Fibroblast of pulmonary artery (primary cell): ENCODE results near the gene PPM1J.
"Not testable (repeated sequence)": the region's sequence is repeated elsewhere in the genome, so short reads cannot be mapped to it uniquely, and the experiment has no call there.

Source experiments
- DNase-seq: peaks from one replicate; pipeline ENCODE4 v3.0.0-alpha.2; 2010; ENCODE audit warnings: low read depth
- H3K4me3 ChIP-seq: replicated peaks from 2 replicates; pipeline ENCODE4 v1.5.1; 2011; ENCODE audit warnings: low read depth, mild to moderate bottlenecking, control low read depth, low read length, moderate library complexity
- CTCF ChIP-seq: IDR thresholded peaks from 2 replicates; pipeline ENCODE4 v1.5.1; 2011; ENCODE audit warnings: mild to moderate bottlenecking, control low read depth, low read length, inconsistent platforms; ENCODE audit errors: missing control alignments

PPM1J gene

GRCh38 chr1:112727716-112728115 is 12.6 kb upstream of the PPM1J start:
- TF ChIP-seq CTCF: no peak
- H3K4me3 ChIP-seq: no peak overlapping the region
- no peak for DNase-seq

GRCh38 chr1:112724240-112724639 is 9.1 kb upstream of the PPM1J start:
- not testable (repeated sequence) for DNase-seq, H3K4me3 ChIP-seq

DNA sequence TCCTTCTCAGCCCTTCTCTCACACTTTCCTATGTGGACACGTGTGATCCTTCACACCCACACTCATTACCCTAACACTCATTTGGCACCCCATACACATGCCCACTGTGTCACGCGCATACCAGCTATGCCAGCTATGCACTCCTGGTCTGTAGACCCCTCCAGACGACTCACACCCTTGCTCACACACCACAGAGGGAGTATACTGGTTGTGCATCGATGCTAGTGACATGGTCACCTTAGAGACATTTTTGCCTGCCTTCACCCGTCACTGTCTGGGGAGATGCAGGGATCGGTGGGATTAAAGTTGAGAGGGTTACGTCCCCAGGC is 8.3 kb upstream of the PPM1J start:
- no peak overlapping the region for H3K4me3 ChIP-seq
- no peak for DNase-seq
- no peak for TF ChIP-seq CTCF

DNA sequence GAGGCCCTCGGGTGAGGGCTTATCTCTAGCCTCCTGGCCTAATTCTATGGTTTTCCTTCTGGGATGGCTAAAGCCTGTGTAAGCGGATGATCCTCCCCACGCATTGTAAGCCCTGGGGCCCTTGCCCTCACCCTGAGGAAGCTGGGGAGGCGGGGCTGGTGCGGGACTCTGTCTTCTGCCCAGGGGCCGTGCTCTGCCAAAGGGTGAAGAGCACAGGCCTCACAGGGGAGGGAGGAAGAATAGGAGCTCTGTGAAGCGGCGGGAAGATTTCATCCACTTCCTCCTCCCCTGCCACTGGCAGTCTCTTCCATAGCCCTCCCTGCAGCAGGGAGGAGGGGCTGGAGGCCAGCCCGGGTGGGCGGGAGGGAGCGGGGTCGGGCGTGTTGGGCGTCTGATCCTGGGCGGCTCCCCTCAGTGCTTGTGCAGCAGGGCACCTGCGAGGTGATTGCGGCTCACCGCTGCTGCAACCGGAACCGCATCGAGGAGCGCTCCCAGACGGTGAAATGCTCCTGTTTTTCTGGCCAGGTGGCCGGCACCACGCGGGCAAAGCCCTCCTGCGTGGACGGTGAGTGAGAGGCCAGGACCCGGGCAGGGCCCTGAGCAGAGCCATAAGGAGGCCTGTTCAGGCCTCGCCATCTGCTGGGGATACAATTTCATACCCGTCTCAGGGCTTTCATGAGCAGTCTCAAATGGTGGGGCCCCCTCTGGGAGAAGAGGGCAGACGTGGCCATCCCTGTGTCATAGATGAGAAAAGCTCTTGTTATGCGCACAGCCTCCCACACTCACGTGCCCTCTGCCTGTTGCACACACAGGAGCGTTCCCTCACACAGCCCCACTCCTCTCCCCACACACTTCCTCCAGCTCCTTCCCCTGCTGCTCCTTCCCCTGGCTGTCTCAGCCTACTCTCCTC is 7.7 kb upstream of the PPM1J start:
- DNase-seq: peak; percentile 75
- TF ChIP-seq CTCF: no peak
- no peak overlapping the region for H3K4me3 ChIP-seq

- no peak for DNase-seq
- TF ChIP-seq CTCF: no peak
Observed at GRCh38 chr1:112721966-112722524, 6.9 kb upstream of the PPM1J start.

DNA sequence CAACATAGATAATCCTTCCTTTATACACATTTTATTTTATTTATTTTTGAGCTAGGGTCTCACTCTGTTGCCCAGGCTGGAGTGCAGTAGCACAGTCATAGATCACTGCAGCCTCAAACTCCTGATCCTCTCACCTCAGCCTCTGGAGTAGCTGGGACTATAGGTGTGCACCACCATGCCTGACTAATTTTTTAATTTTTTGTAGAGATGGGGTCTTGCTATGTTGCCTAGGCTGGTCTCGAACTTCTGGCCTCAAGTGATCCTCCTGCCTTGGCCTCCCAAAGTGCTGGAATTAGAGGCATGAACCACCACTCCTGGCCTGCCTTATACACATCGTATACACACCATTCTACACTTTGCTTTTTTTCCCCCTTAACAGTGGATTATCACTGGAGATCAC is 6.2 kb upstream of the PPM1J start:
- DNase-seq, H3K4me3 ChIP-seq: not testable (repeated sequence)

More at GRCh38 chr1:112721966-112722524, 6.9 kb upstream of the PPM1J start:
- H3K4me3 ChIP-seq: no peak overlapping the region

DNA sequence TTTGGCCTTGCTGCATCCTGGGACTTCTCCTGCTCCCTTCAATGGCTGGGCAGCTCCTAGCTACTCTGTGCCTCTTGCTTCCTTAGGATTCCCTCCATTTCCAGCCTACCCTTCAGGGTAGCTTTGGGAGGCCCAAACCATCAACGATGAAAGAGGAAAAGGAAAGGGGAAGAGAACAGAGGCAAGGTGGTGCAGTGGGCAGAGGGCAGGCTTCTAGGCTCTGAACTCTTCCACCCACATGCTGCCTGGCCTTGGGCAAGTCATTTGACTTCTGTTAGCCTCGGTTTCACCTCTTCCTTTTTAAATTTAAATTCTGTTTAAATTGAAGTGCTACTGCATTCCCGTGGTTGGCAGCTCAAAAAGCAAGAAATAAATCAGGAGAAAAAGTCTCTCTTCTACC is 5.7 kb upstream of the PPM1J start:
- no peak overlapping the region for H3K4me3 ChIP-seq
- no peak for TF ChIP-seq CTCF
- DNase-seq: no peak

DNA sequence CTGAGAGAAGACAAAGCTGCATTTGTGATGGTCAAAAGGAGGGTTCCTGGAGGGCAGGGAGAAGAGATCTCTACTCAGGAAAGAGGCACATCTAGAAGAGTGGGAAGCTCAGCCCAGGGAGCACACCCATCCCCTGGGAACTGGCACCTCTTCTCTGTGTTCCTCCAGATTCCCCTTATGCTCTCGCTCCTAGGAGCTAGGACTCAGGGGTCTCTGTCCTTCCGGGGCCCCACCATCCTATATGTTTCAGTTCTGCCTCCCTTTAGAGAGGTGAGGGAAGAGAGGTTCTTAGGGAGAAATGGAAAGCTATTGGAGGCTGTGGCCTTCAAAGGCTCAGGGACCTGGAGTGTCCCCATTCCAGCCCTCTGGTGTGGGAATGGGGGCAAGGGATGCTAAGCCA is 4.6 kb upstream of the PPM1J start:
- H3K4me3 ChIP-seq: no peak overlapping the region
- DNase-seq: no peak
- no peak for TF ChIP-seq CTCF
